GM08714 (cell line): ENCODE measurements around the gene LETM1.

Experiments used
- H3K4me3 ChIP-seq: fragments of 200-500 bp; sonication (Bioruptor generic); 2 replicates; pipeline ENCODE4 v1.5.1; 2014; ENCODE audit warnings: mild to moderate bottlenecking, low read length, inconsistent platforms
- ZNF274 ChIP-seq: IDR thresholded peaks from 2 replicates; pipeline ENCODE4 v1.6.1; 2012; ENCODE audit warnings: mild to moderate bottlenecking, low read depth, low read length

The LETM1 gene

GRCh38 chr4:1815096-1815996 is 40.6 kb downstream of the LETM1 start:
- no peak overlapping the region for H3K4me3 ChIP-seq
- no peak for TF ChIP-seq ZNF274

DNA sequence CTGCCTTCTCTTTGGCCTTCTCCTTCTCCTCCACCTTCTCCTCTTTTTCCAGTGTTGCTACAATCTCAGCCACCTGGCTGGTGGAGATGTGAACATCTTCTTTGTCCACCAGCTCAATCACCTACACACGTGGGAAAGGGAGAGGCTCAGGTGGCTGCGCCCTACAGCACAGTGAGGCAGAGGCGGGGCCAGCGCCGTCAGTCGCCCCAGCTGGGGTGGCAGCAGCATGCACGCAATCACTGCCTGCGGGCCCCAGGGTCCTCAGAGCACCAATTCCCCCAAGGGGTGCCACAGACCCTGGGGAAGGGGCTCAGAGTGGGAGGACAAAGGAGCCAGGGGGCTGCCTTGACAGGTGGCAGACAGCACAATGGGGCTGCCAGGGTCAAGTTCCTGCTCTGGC is 41.5 kb downstream of the LETM1 start:
- TF ChIP-seq ZNF274, result no peak
- H3K4me3 ChIP-seq, result no peak overlapping the region

DNA sequence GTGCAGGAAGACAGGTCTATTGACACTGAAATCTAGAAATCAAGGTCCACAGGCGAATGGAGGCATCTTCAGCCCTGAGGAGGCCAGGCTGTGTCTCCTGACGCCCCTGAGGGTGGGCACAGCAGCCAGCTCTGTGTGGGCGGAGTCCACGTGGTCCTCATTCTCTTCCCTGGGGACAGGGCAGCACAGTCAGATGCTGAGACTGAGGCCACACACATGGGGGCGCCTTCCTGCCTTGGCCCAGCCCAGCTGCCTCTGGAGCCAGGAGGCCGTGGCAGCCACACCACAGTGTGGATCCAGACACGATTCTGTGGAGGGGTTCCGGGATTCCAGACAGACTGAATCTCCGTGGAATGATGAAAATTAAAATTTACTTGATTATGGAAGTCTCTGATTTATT is 42.0 kb downstream of the LETM1 start:
- no peak for TF ChIP-seq ZNF274
- no peak overlapping the region for H3K4me3 ChIP-seq

DNA sequence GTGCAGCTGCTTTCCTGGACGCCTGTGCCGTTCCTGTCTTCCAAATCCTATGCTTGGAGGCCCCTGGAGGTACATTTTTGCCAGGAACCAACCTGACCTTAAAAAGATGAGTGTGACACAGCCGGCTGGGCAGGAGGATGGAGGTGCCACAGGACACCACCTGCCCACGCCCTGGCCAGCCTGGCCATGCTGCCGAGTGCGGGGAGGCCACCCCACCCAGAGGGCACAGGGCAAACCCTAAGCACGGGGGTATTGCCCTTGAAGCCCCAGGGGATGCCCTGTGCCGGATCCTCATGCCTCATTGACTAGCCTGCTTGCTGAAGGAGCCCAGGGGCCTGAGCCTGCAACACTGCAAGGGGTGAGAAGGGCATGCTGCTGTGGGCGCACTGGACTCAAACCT is 42.7 kb downstream of the LETM1 start:
- no peak for TF ChIP-seq ZNF274
- H3K4me3 ChIP-seq, result no peak overlapping the region

DNA sequence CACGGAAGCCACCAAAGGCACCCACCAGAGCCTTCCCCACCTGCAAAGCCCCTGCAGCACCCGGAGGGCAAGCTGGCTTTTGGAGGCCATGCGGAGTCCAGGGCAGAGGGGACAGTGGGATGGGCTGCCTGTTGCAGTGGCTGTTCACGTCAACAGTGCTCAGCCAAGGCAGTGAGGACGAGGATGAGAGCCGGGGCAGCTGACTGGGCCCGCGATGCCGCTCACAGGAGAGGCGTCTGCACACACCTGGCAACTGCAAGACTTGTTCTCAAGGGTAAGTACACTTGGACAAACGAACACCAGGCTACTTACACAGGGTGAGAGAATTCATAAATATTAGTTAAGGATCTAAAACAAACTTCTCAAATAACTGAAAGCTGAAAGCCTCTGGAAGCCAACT is 43.2 kb downstream of the LETM1 start:
- no peak overlapping the region for H3K4me3 ChIP-seq
- TF ChIP-seq ZNF274, result no peak

DNA sequence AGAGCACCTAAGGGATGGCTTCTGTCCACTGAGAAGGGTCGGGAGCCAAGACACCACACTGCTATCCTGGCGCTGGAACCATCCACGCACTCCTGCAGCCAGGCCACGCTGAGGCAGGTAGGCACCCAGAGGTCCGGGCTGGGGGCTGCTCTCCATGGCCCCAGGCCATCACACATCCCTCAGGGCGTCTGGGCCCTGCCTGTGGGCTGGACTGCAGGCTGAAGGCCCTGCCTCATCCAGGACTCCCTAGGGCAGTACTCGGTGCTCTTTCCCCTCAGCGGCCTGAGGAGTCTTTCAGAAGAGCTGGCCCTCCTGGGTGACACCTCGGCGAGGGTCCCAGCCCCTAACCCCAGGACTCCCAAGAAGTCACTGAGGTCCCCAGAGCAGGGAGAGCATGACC is 45.2 kb downstream of the LETM1 start:
- TF ChIP-seq ZNF274, result no peak
- H3K4me3 ChIP-seq, result no peak overlapping the region

GRCh38 chr4:1809754-1810502 is 46.0 kb downstream of the LETM1 start:
- no peak for TF ChIP-seq ZNF274
- no peak overlapping the region for H3K4me3 ChIP-seq

DNA sequence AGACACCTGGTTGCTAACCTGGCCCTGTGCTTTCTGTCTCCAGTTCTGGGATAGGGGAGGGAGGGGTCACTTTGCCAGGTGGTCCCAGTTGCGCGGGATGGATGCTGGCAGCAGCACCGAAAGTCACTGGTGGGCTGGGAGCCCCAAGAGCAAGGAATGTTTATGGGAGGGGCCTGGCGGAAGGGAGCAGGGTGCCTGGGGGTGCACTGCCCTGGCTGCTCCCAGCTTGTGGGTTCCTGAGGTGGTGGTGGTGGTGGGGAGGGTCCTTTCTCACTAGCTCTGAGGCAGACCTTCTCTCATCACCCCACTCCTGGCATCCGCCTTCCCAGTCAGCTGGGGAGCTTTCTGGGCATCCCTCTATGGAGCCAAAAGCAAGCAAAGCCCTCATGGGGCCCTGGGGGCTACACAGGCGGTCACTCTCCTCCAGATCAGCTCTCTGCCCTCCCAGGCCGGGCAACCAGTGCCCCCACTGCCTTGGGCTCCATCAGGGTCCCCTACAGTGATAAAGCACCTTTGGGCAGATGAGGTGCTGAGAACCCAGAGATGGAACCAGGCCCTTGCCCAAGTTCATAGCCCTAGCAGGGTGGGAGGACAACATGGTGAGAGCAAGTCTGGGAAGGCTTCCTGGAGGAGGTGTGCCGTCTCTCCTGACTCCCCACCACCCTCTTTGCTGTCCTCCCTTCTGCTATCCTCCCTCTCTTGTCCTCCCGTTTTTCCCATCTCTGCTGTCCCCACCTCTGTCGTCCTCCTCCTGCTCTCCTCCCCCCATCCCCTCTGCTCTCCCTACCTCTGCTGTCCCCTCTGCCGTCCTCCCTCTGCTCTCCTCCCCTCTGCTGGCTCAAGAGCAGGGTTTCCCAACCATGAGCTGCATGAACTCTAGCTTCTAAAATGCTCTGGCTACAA is 46.9 kb downstream of the LETM1 start:
- no peak for TF ChIP-seq ZNF274
- H3K4me3 ChIP-seq, result no peak overlapping the region

DNA sequence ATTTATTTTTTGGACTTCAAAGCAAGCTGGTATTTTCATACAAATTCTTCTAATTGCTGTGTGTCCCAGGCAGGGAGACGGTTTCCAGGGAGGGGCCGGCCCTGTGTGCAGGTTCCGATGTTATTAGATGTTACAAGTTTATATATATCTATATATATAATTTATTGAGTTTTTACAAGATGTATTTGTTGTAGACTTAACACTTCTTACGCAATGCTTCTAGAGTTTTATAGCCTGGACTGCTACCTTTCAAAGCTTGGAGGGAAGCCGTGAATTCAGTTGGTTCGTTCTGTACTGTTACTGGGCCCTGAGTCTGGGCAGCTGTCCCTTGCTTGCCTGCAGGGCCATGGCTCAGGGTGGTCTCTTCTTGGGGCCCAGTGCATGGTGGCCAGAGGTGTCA is 47.6 kb downstream of the LETM1 start:
- TF ChIP-seq ZNF274, result no peak
- no peak overlapping the region for H3K4me3 ChIP-seq

GRCh38 chr4:1807332-1807777 is 48.6 kb downstream of the LETM1 start:
- no peak for TF ChIP-seq ZNF274

DNA sequence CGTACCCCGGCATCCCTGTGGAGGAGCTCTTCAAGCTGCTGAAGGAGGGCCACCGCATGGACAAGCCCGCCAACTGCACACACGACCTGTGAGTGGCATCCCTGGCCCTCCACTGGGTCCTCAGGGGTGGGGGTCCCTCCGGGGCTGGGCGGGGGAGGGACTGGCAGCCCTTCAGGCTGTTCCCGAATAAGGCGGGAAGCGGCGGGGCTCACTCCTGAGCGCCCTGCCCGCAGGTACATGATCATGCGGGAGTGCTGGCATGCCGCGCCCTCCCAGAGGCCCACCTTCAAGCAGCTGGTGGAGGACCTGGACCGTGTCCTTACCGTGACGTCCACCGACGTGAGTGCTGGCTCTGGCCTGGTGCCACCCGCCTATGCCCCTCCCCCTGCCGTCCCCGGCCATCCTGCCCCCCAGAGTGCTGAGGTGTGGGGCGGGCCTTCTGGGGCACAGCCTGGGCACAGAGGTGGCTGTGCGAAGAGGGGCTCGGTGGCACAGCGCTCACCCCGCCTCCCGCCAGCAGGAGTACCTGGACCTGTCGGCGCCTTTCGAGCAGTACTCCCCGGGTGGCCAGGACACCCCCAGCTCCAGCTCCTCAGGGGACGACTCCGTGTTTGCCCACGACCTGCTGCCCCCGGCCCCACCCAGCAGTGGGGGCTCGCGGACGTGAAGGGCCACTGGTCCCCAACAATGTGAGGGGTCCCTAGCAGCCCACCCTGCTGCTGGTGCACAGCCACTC is 49.2 kb downstream of the LETM1 start:
- TF ChIP-seq ZNF274, result no peak

More at GRCh38 chr4:1807332-1807777, 48.6 kb downstream of the LETM1 start:
- H3K4me3 ChIP-seq, result no peak overlapping the region

GRCh38 chr4:1806223-1806564 is 49.8 kb downstream of the LETM1 start:
- H3K4me3 ChIP-seq, result no peak overlapping the region

More for the DNA sequence above, 49.2 kb downstream of the LETM1 start:
- no peak overlapping the region for H3K4me3 ChIP-seq

GRCh38 chr4:1805493-1806222 is 50.3 kb downstream of the LETM1 start:
- no peak overlapping the region for H3K4me3 ChIP-seq
- no peak for TF ChIP-seq ZNF274

More at GRCh38 chr4:1806223-1806564, 49.8 kb downstream of the LETM1 start:
- TF ChIP-seq ZNF274, result no peak
